Brain microvascular endothelial cell (primary cell): ENCODE measurements around the gene FBL.
"Not testable (repeated sequence)": the region's sequence is repeated elsewhere in the genome, so short reads cannot be mapped to it uniquely, and the experiment has no call there.

Source experiments
- DNase-seq: peaks from one replicate; pipeline ENCODE4 v3.0.0-alpha.2; 2020
- H3K27ac ChIP-seq: fragments of 250-450 bp; sonication (Bioruptor Pico); 2 replicates; pipeline ENCODE4 v1.5.1; 2020; ENCODE audit warnings: mild to moderate bottlenecking, moderate library complexity
- H3K27me3 ChIP-seq: fragments of 250-450 bp; sonication (Bioruptor Pico); replicated peaks from 2 replicates; pipeline ENCODE4 v1.5.1; 2020; ENCODE audit warnings: mild to moderate bottlenecking
- H3K36me3 ChIP-seq: fragments of 250-450 bp; sonication (Bioruptor Pico); replicated peaks from 2 replicates; pipeline ENCODE4 v1.5.1; 2020; ENCODE audit warnings: mild to moderate bottlenecking
- H3K4me3 ChIP-seq: 2 replicates; pipeline ENCODE4 v1.5.1; 2011; ENCODE audit warnings: low read depth, mild to moderate bottlenecking, control low read depth, low read length, moderate library complexity
- CTCF ChIP-seq: IDR thresholded peaks from 2 replicates; pipeline ENCODE4 v1.5.1; 2011; ENCODE audit warnings: low read depth, mild to moderate bottlenecking, moderate library complexity, low read length, control low read depth, inconsistent platforms; ENCODE audit errors: missing control alignments
- in situ Hi-C: cut with HindIII; loops from 2 replicates; pipeline ENCODE4 v1.10.0; 2017; ENCODE audit warnings: low sequenced_read_pairs, low pct_ligation_motif_present

Gene FBL

GRCh38 chr19:39817888-39818561 is 28.2 kb downstream of the FBL start:
- H3K27ac ChIP-seq, result no peak overlapping the region
- no peak overlapping the region for H3K4me3 ChIP-seq
- no peaks in the 10 kb centered on the region for H3K27me3 ChIP-seq
- TF ChIP-seq CTCF, result no peak
- no peak for DNase-seq
- no peaks in the 10 kb centered on the region for H3K36me3 ChIP-seq
- in situ Hi-C loops, result no loop called here

GRCh38 chr19:39816287-39817048 is 29.7 kb downstream of the FBL start:
- Histone ChIP-seq H3K36me3 (no peaks in the 10 kb centered on the region), H3K4me3 (no peak overlapping the region), H3K27me3 (no peaks in the 10 kb centered on the region), H3K27ac (no peak overlapping the region)
- DNase-seq, result no peak
- in situ Hi-C loops, result no loop called here
- no peak for TF ChIP-seq CTCF

- no peak overlapping the region for H3K4me3 ChIP-seq
- in situ Hi-C loops, result no loop called here
- H3K36me3 ChIP-seq, result no peaks in the 10 kb centered on the region
- DNase-seq, result no peak
- no peaks in the 10 kb centered on the region for H3K27me3 ChIP-seq
- TF ChIP-seq CTCF, result no peak
- no peak overlapping the region for H3K27ac ChIP-seq
Observed at GRCh38 chr19:39814595-39814994, 31.6 kb downstream of the FBL start.

- H3K27ac ChIP-seq, H3K36me3 ChIP-seq, H3K4me3 ChIP-seq, DNase-seq, H3K27me3 ChIP-seq, in situ Hi-C loops: not testable (repeated sequence)
Observed at GRCh38 chr19:39814111-39814510, 32.1 kb downstream of the FBL start.

GRCh38 chr19:39813264-39813993 is 32.8 kb downstream of the FBL start:
- no peak for TF ChIP-seq CTCF
- no peaks in the 10 kb centered on the region for H3K27me3 ChIP-seq

GRCh38 chr19:39811064-39811463 is 35.1 kb downstream of the FBL start:
- H3K27ac ChIP-seq, result no peak overlapping the region
- DNase-seq, result no peak
- no peak overlapping the region for H3K4me3 ChIP-seq
- H3K36me3 ChIP-seq, result no peaks in the 10 kb centered on the region
- in situ Hi-C loops, result no loop called here
- TF ChIP-seq CTCF, result no peak
- no peaks in the 10 kb centered on the region for H3K27me3 ChIP-seq

More at GRCh38 chr19:39813264-39813993, 32.8 kb downstream of the FBL start:
- H3K36me3 ChIP-seq, result no peaks in the 10 kb centered on the region
- DNase-seq, result no peak
- H3K4me3 ChIP-seq, result no peak overlapping the region
- H3K27ac ChIP-seq, result no peak overlapping the region
- in situ Hi-C loops, result no loop called here
